Hindlimb muscle (tissue), 1 donor: ENCODE measurements around the gene CD40. TPM values are rescaled to one million over a fixed set of nuclear protein-coding genes. Genes with fewer than 3 reads are reported as not detected.
A peak's percentile ranks its signal among the peaks of the same experiment; 100 is the strongest.

Experiments
- DNase-seq: peaks from one replicate; pipeline ENCODE4 v3.0.0-alpha.2; 2013
- polyA plus RNA-seq: library from polyadenylated mRNA; unstranded; fragments of 120-200 nt; gene quantifications from one replicate; pipeline ENCODE4 v1.2.1, GENCODE V29; 2013; ENCODE audit not compliant: insufficient read length

The CD40 gene
- polyA plus RNA-seq, 1 donor, result 7.4 TPM

- DNase-seq, result no peak
Measured at GRCh38 chr20:46123482-46124245, 5.5 kb downstream of the CD40 start.

- DNase-seq, result no peak
Measured at GRCh38 chr20:46126440-46127056, 8.4 kb downstream of the CD40 start.

- no peak for DNase-seq
Measured at GRCh38 chr20:46127396-46128010, 9.4 kb downstream of the CD40 start.

GRCh38 chr20:46128310-46129151 is 10.4 kb downstream of the CD40 start:
- DNase-seq, result no peak

- no peak for DNase-seq
Measured at GRCh38 chr20:46129955-46130481, 11.9 kb downstream of the CD40 start.

GRCh38 chr20:46130534-46130933 is 12.4 kb downstream of the CD40 start:
- no peak for DNase-seq

- no peak for DNase-seq
Measured at GRCh38 chr20:46131396-46131795, 13.3 kb downstream of the CD40 start.

GRCh38 chr20:46132705-46133120 is 14.6 kb downstream of the CD40 start:
- DNase-seq, result peak; percentile 76

- no peak for DNase-seq
Measured at GRCh38 chr20:46133886-46134654, 16.0 kb downstream of the CD40 start.

- DNase-seq, result no peak
Measured at GRCh38 chr20:46134716-46135115, 16.6 kb downstream of the CD40 start.

- no peak for DNase-seq
Measured at GRCh38 chr20:46135856-46136633, 17.9 kb downstream of the CD40 start.

GRCh38 chr20:46137816-46138215 is 19.7 kb downstream of the CD40 start:
- DNase-seq, result no peak

- DNase-seq, result no peak
Measured at GRCh38 chr20:46139266-46139889, 21.3 kb downstream of the CD40 start.

- DNase-seq, result no peak
Measured at GRCh38 chr20:46139908-46140482, 21.9 kb downstream of the CD40 start.

GRCh38 chr20:46142124-46142523 is 24.0 kb downstream of the CD40 start:
- no peak for DNase-seq

GRCh38 chr20:46144432-46145025 is 26.4 kb downstream of the CD40 start:
- no peak for DNase-seq

GRCh38 chr20:46145713-46146112 is 27.6 kb downstream of the CD40 start:
- no peak for DNase-seq

GRCh38 chr20:46148313-46149208 is 30.4 kb downstream of the CD40 start:
- DNase-seq, result no peak

GRCh38 chr20:46150943-46151342 is 32.8 kb downstream of the CD40 start:
- DNase-seq, result no peak
